Measurements from ENCODE around the gene NRP2.

GRCh38 chr2:205775097-205775877 is 93.0 kb downstream of the NRP2 start:
- TF ChIP-seq, protein P1, sequence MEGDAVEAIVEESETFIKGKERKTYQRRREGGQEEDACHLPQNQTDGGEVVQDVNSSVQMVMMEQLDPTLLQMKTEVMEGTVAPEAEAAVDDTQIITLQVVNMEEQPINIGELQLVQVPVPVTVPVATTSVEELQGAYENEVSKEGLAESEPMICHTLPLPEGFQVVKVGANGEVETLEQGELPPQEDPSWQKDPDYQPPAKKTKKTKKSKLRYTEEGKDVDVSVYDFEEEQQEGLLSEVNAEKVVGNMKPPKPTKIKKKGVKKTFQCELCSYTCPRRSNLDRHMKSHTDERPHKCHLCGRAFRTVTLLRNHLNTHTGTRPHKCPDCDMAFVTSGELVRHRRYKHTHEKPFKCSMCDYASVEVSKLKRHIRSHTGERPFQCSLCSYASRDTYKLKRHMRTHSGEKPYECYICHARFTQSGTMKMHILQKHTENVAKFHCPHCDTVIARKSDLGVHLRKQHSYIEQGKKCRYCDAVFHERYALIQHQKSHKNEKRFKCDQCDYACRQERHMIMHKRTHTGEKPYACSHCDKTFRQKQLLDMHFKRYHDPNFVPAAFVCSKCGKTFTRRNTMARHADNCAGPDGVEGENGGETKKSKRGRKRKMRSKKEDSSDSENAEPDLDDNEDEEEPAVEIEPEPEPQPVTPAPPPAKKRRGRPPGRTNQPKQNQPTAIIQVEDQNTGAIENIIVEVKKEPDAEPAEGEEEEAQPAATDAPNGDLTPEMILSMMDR (conservative IDR thresholded peaks at IDR 0.05; ENCODE audit: low read length), result no peak
- no peak for TF ChIP-seq EZH2phosphoT487 (IDR thresholded peaks at IDR 0.05; ENCODE audit: borderline replicate concordance, low read depth, low read length)
